Pulmonary artery endothelial cell (primary cell): ENCODE measurements around the gene ACBD4. TPM values are rescaled to one million over a fixed set of nuclear protein-coding genes. Genes with fewer than 3 reads are reported as not detected.

ENCODE experiments used
- DNase-seq: peaks from one replicate; pipeline ENCODE4 v3.0.0-alpha.2; 2011; ENCODE audit warnings: low read depth, low spot score
- total RNA-seq: library from RNA; depleted of rRNA; stranded (reverse); fragments of >200 nt; gene quantifications from 2 replicates; pipeline ENCODE4 v1.2.3, GENCODE V29; 2014

The ACBD4 gene
- total RNA-seq, 1 donor from 2014 or later, result 5.5 TPM

DNA sequence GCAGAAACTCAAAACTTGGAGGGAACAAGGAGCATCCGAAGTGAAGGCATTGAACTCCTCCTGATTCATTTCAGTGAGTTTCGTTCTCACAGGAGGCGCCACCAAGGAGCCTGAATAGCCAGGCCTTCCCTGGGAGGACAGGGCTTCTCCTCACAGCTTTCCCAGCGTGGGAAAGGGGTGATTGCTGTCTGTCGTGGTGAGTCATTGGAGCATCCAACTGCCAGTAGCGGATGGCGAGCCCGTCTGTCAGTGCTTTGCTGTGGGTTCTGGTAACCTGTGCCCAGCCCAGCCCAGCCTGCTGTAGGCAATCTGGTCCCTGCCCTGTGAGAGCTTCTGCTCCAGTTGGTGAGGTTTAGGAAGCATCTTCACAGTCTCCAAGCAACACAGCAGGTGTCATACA is 31.5 kb upstream of the ACBD4 start:
- DNase-seq, result no peak

DNA sequence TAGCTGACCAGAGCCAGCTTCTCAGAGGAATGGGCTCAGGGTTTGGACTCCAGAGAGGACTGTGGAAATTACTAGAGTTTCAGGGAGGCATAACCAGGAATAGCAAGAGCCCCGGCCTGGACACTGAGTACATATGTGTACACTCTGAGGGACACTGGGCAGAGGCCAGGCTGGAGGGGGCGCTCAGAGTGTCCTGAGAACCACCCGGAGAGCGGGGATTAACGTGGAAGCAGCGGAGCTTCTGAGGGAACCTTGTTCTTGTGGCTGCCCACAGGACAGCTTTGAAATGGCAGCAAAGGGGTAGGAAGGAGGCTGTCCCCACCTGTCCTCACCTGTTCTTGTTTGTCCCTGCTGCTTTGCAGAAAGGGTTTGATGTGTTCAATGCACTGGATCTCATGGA is 31.0 kb upstream of the ACBD4 start:
- DNase-seq, result no peak

DNA sequence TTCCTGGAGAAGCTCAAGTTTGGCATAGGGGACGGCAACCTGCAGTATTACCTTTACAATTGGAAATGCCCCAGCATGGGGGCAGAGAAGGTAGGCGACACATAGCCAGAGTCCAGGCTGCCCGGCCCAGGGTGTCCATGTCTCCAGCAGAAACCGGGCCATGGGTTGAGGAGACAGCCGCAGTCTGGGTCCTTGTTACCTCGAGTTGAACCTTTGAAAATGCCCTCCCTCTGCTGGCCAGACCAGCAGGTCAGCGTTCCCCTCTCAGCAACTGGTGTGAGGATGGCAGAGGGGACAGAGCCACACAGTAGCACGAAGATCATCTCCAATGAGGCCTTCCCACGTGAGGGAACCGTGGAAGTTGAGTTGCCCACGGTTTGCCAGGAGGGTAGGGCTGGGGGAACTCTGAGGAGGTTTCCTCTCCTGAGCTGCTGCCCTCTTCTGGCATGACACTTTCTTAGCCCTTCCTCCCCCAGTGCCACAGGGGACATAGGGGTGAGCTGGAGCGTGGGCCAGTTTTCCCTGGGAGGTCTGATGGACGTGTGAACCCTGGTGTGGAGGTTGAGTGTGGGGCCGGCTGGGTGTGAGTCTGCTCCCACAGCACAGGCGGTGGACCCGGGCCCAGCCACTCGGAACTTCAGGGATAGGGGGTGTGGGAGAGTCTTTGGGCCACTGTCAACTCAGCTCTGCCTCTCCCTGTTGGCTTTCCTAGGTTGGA is 30.4 kb upstream of the ACBD4 start:
- no peak for DNase-seq

DNA sequence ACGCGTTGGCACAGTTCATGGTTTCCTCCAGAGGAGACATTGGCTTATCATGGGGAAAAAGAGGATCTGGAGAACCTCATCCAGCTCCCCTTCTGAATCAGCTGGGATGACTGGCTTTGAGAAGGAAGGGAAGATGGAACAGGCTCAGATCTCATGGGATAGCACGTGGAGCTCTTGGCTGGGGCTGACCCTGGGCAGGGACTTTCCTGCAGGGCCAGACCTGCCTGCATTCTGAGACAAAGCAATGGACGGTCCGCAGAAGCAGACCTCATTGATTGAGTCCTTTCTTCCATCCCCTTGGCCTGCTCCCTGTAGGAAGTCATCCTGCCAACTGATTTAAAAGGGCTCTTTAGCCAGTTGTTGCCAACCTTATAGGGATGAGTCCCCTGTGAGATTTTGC is 29.4 kb upstream of the ACBD4 start:
- DNase-seq, result no peak

DNA sequence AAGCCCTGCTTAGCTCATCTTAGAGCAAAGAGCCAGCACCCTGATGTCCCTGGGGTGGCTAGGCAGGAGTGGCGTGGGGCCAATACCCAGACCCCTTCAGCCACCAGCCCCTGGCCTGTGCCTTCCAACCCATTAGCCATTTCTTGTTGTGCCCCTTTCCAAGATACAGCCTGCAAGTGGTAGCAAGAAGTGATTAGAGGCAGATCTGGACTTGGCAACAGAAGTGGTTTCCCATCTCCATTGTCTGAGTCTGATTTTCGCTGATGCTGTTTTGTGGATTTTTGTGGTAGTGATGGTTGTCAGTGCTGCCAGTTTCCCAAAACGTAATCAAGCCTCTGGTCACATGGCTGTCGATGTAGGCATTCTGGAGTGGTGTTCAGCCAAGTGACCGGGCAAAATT is 28.9 kb upstream of the ACBD4 start:
- DNase-seq, result no peak

DNA sequence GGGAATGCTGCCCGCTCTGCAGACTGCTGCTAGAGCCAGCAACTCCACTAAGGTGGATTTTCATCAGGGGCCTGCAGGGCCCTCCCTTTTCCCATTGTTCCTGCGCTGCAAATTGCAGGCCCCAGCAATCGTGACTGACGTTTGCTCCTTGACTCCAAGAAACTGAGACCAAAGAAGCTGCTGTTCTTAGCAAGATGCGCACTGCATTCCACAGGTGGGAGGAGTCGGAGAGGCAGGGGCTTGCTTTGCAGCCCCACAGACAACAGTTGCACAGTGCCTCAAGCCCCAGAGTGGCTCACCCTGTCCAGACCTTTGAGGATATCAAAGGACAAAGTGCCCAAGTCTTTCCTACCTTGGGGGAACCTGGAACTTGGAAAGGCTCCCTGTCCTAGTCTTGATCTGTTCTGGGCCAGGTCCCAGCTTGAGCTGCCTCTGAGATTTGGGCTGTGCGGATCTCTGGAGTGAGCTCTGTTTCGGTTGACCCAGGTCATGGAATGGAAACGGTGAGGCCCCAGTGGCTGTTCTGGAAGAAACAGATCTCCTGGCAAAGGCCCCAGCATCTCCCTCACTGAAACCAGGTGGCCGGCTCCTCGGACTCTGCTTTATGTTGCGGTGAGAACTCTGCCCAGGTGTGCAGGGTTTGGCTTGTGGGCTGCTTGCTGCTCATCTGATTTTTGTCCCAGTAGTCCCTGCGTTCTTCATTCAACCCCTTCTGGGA is 28.0 kb upstream of the ACBD4 start:
- DNase-seq, result no peak

DNA sequence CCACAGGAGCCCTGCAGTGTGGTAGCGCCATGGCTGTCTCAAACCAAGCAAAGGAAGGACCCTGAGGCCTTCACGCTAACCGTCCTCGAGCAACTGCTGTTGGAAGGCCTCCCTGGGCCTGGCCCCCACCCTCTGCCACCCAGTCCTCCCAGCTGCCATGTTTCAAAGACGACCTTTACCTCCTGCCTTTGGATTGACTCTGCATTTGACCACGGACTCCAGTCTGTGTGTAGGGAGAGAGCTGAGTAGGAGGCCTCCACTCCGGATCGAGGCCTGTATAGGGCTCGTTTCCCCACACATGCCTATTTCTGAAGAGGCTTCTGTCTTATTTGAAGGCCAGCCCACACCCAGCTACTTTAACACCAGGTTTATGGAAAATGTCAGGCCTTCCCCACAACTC is 27.4 kb upstream of the ACBD4 start:
- DNase-seq, result no peak

DNA sequence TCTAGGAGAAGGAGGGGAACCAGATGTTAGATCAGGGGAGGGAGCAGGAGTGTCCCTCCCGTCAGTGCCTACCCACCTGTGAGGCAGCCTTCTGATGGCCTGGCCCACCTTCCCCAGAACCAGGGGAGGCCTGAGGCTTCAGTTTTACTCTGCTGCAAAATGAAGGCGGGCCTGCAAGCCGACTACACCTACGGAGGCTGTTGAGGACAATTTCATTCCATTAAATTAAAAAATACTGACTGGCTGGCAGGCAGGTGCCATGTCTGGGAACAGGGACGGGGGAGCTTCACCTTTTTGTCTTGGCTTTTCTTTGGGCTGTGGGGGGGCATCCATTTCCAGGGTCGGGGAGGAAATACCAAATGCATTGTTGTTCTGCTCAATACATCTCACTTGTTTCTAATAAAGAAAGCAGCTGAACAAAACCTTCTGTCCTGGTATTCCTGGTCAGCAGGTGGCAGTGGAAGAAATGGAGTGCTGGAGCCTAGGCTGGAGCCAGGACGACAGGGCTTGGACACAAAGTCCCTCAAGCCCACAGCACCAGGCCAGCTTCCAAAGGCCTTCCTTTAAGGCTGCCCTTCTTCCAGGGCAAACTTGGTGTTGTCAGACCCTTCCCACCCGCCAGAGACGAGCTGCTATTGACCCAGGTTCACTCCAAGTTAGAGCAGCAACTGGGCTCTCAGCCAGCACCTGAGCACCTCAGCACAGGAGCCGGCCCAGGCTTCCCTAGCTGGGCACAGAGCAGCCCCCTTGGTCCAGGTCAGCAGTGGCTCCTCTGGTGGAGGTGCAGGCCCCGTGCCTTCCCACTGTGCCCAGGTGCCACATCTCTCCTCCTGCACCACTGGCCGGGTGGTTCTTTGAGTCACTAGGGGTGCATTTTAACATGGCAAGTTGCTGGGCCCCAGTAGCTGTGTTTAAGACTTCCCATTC is 26.6 kb upstream of the ACBD4 start:
- no peak for DNase-seq

DNA sequence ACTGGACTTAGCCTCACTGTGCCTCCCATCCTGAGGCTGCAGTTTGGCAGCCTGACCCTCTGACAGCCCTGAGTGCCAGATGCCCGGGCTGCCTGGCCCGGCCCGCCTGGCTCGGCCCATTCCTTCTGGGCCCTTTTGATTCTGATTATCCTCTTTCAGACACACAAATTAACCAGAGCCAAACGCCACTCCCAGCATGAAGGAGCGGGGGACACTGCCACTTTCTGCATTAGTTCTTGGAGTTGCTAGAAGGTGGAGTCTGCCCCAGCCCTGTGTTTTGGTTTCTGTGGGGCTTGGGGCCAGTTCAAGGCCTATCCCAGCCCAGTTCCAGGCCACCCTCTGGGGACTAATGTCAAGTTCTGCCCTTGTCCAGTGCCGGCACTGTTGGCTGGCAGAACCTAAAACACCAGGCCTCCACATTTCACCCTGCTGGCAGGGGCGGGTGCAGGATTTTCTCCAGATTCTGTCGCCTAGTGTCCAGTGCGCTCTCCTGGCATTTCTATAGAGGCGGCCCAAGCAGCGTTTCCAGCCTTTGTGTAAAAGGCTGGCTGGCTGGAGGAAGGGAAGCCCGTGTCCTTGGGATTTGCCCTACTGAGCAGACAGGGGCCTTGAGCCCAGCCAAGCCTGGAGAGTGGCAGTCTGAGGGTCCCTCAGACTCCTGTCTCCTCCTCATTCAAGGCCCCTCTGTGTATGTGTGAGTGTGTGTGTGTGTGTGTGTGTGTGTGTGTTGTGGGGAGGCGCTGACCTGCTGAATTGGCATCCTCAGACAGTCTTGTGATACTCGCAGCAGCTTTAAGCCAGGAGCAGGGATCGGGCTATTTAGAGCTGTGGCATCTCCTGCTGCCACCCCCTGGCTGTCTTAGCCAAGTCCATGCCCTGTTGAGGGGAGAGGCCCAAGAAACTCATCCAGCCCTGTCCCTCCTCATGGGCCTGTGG is 24.5 kb upstream of the ACBD4 start:
- DNase-seq, result no peak

DNA sequence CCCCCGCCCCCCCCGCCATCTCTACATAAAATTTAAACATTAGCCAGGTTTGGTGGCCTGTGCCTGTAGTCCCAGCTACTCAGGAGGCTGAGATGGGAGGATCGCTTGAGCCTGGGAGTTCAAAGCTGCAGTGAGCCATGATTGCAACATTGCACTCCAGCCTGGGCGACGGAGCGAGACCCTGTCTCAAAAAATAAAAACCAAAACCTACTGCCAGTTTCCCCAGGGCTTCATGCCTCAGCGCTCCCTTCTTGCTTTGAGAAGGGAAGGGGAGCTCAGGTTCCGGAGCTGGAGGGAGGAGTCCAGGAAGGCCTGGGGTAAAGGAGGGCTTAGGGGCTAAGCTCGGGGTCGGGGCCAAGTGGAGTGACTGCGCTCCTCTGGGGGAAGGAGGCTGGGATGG is 23.6 kb upstream of the ACBD4 start:
- no peak for DNase-seq

DNA sequence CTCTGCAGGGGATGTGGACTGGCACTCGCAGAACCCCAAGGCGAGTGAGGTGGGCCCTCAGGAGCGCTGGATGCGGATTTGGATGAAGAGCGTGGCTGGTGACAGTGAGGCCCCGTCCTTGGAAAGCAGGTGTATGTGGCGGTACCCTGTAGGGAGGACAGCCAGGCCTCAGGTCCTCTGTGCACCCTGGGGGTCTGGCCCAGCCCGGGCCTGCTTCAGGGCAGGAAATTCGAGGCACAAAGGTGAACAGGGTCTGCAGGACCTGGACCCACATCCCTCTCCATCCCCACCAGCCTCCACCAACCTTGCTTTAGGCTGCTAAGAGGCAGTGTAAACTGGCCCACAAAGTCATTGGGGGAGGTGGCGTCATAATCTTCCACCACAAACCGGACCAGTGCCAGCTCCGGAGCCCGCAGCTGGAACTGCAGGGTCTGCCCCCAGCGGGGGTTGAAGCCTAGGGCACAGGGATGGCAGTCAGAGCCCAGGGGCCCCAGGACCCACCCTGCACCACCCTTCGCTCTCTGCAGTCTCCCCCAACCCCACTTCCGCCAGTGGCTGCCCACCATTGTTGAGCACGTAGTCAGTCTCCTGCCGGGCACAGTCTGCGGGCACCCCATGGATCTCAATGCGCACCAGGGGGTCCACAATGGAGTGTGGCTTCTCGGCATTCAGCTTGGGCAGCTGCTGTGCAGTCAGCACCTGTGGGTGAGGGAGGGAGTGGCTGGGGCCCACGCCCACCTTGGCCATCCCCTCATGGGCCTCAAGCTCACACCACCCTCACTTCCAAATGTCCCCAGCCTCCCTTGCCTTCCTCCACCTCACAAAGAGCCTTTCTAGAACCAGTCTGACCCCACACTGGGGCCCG is 22.7 kb upstream of the ACBD4 start:
- DNase-seq, result no peak

DNA sequence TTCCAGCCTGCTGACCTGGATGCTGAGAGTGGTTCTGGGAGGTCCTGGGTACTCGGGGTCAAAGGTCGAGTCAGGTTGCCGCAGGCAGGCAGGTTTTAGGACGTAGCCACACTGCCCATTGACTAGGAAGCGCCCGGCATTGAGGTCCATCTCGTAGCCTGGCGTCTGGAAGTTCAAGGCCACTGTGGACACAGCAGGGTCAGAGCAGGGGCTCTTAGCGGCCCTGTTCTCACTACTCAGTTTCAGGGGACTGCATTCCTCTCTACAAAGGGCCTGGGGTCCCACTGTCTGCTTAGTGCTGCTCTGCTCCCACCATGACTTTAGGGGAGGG is 22.1 kb upstream of the ACBD4 start:
- no peak for DNase-seq

DNA sequence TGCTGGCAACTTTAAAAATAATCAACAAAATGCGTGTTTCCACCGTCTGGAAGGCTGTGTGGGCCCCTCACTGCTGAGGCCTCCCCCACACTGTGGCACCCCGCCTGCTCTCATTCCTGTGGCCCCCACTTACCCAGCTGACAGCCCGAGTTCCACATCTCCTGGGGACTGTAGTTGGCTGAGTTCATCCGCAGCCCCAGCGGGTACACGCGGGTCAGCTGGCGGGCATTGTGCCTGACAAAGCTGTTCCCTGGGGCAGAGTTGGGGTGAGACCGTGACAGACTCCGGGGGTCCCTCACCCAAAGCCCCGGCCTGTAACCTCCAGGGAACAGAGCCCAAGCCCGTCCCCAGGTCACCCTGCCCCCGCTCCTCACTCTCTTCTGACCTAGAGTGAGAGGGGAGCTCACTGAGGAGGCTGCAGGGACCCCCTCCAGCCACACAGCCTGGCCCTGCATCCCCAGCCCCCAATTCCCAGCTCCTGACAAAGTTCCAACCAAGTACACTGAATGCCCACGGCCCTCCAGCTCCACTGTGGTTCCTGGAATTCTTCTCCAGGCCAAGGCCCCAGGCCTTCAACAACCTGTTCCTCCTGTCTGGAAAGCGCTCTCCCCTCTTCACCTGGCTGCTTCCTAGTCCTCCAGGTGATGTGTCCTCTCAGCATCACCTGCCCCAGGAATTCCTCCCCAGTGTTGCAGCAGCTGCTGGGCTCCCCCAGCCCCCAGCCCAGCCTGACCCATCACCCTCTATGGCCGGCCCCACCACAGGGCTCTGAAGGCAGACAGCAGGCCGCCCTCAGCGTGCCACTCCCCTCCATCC is 21.2 kb upstream of the ACBD4 start:
- no peak for DNase-seq

DNA sequence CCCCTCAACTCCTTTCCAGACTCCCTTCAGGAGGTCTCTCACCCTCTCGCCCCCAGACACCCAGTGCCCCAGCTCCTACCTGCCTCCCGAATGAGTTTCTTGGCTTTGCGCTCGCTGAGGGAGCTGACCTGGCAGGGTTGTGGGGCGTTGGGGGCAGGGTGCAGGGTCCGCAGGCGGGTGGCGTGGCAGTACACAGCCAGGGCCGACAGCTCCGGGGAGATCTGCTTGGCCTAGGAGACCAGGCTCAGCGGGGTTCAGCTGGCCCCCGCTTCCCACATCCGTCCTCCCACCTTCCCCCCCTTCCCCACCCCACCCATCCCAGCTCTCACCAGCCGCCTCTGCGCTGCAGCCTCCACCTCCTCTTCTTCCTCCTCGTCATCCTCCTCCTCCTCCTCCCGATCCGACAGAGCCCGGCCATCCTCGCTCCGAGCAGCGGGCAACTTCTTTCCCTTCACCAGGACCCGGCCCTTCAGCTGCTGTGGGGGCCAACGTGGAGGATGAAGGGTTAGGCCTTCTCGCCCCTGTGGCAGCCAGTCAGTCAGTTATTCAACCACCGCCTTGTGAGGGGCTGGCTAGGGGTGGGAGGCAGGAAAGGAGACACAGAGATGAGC is 20.4 kb upstream of the ACBD4 start:
- DNase-seq, result no peak

DNA sequence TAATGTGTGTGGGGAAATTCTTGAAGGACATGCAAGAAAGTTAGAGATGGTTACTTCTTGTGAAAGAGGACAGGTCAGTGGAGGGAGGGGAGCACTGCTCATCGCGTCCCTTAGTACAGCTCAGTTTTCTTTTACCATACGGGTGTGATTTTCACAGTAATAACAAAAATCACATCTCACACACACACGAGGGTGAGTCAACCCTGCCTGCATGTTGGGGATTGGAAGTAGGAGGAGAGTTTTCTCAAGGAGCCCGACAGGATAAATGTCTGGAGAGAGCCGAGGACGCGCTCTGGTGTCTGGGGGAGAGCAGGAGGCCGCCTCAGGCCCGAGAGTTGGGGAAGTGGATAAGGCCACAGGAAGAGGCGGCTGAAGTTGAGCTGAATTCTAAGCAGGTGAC is 19.6 kb upstream of the ACBD4 start:
- no peak for DNase-seq

DNA sequence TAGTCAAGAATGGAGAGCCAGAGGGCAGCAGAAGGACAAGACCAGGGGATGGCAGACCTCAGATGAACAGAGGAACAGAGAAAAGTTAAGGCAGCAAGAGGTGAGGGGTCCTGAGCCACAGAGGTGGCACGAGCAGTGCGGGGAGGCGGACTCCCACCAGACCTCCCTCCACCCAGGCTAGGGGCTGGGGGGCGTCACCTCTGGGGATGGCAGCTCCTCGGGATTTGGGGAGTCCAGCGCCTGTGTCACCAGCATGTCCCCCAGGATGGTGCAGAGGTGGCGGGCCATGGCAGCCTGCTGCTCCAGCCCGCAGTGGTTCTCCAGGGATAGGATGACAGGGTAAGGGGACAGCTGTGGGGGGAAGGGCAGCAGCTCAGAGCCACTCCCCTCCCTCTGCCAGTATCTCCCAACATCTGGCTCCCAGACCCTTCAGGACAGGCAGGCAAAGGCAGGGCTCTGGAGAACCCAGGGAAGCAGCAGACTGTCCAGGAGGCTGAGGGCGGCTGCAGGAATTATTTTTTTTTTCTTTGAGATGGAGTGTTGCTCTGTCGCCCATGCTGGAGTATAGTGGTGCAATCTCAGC is 19.0 kb upstream of the ACBD4 start:
- DNase-seq, result no peak

DNA sequence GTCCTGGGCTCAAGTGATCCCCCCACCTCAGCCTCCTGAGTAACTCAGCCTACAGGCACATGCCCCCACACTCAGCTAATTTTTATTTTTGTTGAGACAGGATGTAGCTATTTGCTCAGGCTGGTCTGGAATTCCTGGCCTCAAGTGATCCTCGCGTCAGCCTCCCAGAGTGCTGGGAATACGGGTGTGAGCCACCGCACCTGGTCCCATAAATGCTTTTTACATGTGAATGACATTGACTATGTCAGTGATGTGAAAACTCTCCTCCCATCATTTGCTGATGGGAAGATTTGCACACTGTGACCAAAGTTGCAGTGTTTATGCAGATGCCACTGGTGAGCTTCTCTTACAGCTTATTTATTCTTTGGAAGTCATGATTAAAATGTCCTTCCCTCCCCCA is 18.2 kb upstream of the ACBD4 start:
- no peak for DNase-seq

DNA sequence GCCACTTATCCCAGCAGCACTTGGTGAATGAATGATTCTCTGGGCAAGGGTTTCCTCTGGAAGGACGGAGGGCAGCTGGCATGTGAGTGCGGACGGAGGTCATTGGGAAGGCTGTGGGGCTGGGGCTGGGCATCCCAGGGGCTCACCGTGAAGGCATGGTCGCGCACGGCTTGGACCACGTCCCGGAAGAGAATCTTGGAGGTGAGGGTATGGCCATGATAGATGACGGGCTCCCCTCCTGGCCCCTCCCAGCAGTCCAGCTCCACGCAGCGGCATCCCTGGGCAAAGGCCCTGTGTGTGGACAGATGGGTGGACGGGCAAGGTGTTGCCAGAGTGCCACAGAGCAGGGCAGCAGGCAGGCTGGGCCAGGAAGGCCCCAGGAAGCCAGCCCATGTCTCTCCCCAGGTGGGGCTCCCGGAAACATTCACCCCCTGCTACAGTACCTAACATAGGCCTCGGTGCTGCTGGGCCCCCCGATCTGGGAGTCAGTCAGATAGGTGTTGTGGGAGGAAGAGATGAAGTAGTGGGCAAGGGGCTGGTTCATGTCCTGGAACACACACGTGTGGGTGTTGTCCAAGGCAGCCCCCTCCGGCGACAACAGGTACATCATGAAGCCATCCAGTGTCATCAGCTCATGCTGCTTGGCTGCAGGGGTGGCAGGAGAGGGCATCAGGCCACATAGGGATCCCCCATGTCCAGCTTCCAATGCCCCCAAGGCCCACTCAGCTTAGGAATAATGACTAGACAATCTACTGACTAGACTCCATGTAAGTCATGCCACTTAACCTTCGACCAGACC is 17.4 kb upstream of the ACBD4 start:
- no peak for DNase-seq
